DND-41 (cell line): ENCODE measurements around the gene TMEM86A.

Experiments
- ATAC-seq: fragments of 200-7000 bp; cut with Tn5 transposase; 3 replicates; pipeline ENCODE4 v1.9.1; 2021; ENCODE audit warnings: low read depth; ENCODE audit not compliant: insufficient read depth
- DNase-seq: peaks from one replicate; pipeline ENCODE4 v3.0.0-alpha.2; 2020
- H2AFZ ChIP-seq: 2 replicates; pipeline ENCODE4 v1.6.0; 2012; ENCODE audit warnings: low read depth, low read length
- H3K27ac ChIP-seq: 2 replicates; pipeline ENCODE4 v1.5.1; 2012; ENCODE audit warnings: low read length, inconsistent platforms
- H3K27me3 ChIP-seq: fragments of 200-600 bp; sonication (generic); 2 replicates; pipeline ENCODE4 v1.6.0; 2012; ENCODE audit warnings: low read length, mild to moderate bottlenecking, inconsistent platforms; ENCODE audit not compliant: insufficient read depth, poor library complexity
- H3K36me3 ChIP-seq: 2 replicates; pipeline ENCODE4 v1.5.1; 2012; ENCODE audit warnings: low read length, inconsistent platforms; ENCODE audit not compliant: insufficient read depth
- H3K4me1 ChIP-seq: 2 replicates; pipeline ENCODE4 v1.5.1; 2012; ENCODE audit warnings: mild to moderate bottlenecking, low read length; ENCODE audit not compliant: insufficient read depth
- H3K4me2 ChIP-seq: 2 replicates; pipeline ENCODE4 v1.6.0; 2012; ENCODE audit warnings: mild to moderate bottlenecking, moderate library complexity, low read length, inconsistent platforms; ENCODE audit not compliant: insufficient read depth
- H3K4me3 ChIP-seq, 2 experiments: fragments of 200-600 bp in 1 of 2; shearing (Covaris generic) in 1 of 2; 2 replicates each; pipeline ENCODE4 v1.5.1; 2012 to 2016; ENCODE audit warnings: inconsistent platforms in 2 of 2, low read length in 2 of 2, mild to moderate bottlenecking in 2 of 2, low read depth in 1 of 2, moderate library complexity in 1 of 2
- H3K79me2 ChIP-seq: 2 replicates; pipeline ENCODE4 v1.6.0; 2012; ENCODE audit warnings: low read length, inconsistent platforms; ENCODE audit not compliant: insufficient read depth
- H3K9ac ChIP-seq: 2 replicates; pipeline ENCODE4 v1.6.0; 2012; ENCODE audit warnings: low read depth, mild to moderate bottlenecking, inconsistent platforms, low read length, moderate library complexity
- H3K9me3 ChIP-seq: 2 replicates; pipeline ENCODE4 v1.5.1; 2012; ENCODE audit warnings: low read length, moderate library complexity, mild to moderate bottlenecking, inconsistent platforms; ENCODE audit not compliant: insufficient read depth, severe bottlenecking
- H4K20me1 ChIP-seq: 2 replicates; pipeline ENCODE4 v1.6.0; 2012; ENCODE audit warnings: low read length; ENCODE audit not compliant: insufficient read depth
- CTCF ChIP-seq: IDR thresholded peaks from 2 replicates; pipeline ENCODE4 v1.5.1; 2012; ENCODE audit warnings: borderline replicate concordance, low read length, moderate library complexity, mild to moderate bottlenecking; ENCODE audit not compliant: poor library complexity, severe bottlenecking; ENCODE audit errors: extremely low read depth
- EZH2 ChIP-seq: IDR thresholded peaks from 3 replicates; pipeline ENCODE4 v1.6.1; 2012; ENCODE audit warnings: borderline replicate concordance, low read depth, mild to moderate bottlenecking, moderate library complexity, low read length, inconsistent platforms; ENCODE audit not compliant: severe bottlenecking

TMEM86A gene

GRCh38 chr11:18703001-18703763 lies 4.6 kb downstream of the TMEM86A start:
- Histone ChIP-seq H3K4me3 (no peak overlapping the region), H3K27me3 (peaks cover 5% of the 10 kb centered on the region), H4K20me1 (no peaks in the 10 kb centered on the region; the same call in 1 of the 2 replicates), H2AFZ (no peak overlapping the region), H3K4me2 (no peak overlapping the region), H3K79me2 (no peaks in the 10 kb centered on the region), H3K4me1 (peaks cover 18% of the 10 kb centered on the region), H3K9ac (no peak overlapping the region), H3K9me3 (no peaks in the 10 kb centered on the region), H3K27ac (no peak overlapping the region), H3K36me3 (no peaks in the 10 kb centered on the region)
- no peak for ATAC-seq
- DNase-seq: no peak
- TF ChIP-seq CTCF (no peak), EZH2 (no peak)

- Histone ChIP-seq H3K79me2 (no peaks in the 10 kb centered on the region), H3K9me3 (no peaks in the 10 kb centered on the region), H3K27ac (no peak overlapping the region), H3K27me3 (peaks cover 5% of the 10 kb centered on the region), H3K4me1 (peaks cover 12% of the 10 kb centered on the region), H3K4me2 (no peak overlapping the region), H3K9ac (no peak overlapping the region), H3K36me3 (no peaks in the 10 kb centered on the region), H4K20me1 (no peaks in the 10 kb centered on the region; the same call in 1 of the 2 replicates), H2AFZ (no peak overlapping the region), H3K4me3 (no peak overlapping the region)
- DNase-seq: no peak
- no peak for ATAC-seq
- TF ChIP-seq EZH2 (no peak), CTCF (no peak)
These were observed 5.6 kb downstream of the TMEM86A start for GRCh38 chr11:18704045-18704645.

- ATAC-seq (no peak), DNase-seq (no peak)
- no peak overlapping the region for H3K4me3 ChIP-seq
- H3K4me2 ChIP-seq: no peak overlapping the region
- TF ChIP-seq CTCF (no peak), EZH2 (no peak)
- H2AFZ ChIP-seq: no peak overlapping the region
- no peak overlapping the region for H3K9ac ChIP-seq
- H3K4me1 ChIP-seq: peaks cover 7% of the 10 kb centered on the region
- H3K27me3 ChIP-seq: peaks cover 5% of the 10 kb centered on the region
- no peaks in the 10 kb centered on the region; the same call in 1 of the 2 replicates for H4K20me1 ChIP-seq
- no peaks in the 10 kb centered on the region for H3K9me3 ChIP-seq
- no peaks in the 10 kb centered on the region for H3K79me2 ChIP-seq
- no peaks in the 10 kb centered on the region for H3K36me3 ChIP-seq
- no peak overlapping the region for H3K27ac ChIP-seq
These were observed 6.1 kb downstream of the TMEM86A start for GRCh38 chr11:18704698-18705097.
